T-helper 1 cell (primary cell): Measurements from ENCODE around the gene EHHADH.

Source experiments
- DNase-seq, 5 donors: peaks; one replicate each; pipeline ENCODE4 v3.0.0-alpha.2; 2012 to 2020

The EHHADH gene

DNA sequence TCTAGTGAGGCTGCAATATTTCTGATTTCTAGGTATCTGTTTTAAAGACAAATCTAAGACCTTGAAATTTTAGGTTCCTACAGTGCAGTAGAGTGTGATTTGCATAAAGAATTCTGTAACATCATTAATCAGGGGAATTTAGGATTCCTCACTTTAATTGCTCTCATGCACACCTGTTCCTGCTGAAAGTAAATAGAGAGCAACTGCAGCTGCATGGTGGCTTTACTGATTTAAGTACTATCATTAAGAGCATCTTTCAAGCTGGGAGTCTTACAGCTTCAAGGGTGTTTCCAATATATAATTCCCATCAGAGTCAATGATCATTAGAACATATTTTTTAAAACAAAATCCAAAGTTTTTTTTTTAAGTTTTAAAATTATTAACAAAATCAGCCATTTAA is 65.0 kb downstream of the EHHADH start:
- no peak for DNase-seq

DNA sequence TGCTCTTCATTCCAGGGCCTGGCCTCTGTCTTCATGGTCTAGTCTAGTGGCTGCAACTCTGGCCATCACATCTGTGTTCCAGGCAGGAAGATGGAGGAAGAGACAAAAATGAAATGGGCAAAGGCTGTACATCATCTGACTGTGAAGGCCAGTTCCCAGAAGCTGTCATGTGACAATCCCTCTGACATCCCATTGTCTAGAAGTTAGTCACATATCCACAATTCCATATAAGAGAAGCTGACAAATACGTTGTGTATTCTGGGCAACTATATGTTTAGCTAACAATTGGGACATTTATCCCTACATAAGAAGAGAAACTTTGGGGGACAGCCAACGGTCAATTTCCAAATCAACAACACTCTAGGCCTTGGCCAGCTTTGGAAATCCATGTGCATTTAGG is 66.5 kb downstream of the EHHADH start:
- DNase-seq, result no peak

GRCh38 chr3:185176750-185177359 is 77.0 kb downstream of the EHHADH start:
- DNase-seq, result no peak

DNA sequence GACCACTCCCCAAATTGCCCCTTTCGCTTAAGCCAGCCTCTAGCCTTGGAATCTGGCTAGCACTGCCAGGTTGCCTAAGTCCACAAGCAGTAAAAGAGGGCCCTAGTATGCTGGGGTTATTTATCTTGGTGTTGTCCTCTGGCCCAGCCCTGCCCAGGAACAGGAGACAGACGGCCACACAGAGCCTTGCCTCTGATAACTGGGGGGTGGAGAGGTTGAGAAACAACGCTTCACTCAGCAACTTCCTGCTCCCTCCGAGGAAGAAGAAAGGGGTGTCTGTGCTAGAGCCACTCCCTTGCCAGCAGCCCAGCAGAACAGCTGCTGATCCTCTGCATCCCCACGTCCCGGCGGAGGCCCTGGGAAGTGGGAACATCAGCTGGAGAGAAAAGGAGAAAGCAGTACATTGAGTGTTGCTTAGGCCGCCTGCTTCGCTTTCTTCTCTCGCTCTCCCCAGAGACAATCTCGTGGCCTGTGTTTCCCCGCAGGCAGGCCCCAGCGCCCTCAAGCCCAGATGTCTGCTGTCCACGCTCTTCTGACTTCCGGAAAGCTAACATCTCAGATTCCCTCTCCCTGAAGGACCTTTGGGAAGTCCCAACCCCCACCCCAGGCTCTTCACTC is 78.4 kb downstream of the EHHADH start:
- no peak for DNase-seq

DNA sequence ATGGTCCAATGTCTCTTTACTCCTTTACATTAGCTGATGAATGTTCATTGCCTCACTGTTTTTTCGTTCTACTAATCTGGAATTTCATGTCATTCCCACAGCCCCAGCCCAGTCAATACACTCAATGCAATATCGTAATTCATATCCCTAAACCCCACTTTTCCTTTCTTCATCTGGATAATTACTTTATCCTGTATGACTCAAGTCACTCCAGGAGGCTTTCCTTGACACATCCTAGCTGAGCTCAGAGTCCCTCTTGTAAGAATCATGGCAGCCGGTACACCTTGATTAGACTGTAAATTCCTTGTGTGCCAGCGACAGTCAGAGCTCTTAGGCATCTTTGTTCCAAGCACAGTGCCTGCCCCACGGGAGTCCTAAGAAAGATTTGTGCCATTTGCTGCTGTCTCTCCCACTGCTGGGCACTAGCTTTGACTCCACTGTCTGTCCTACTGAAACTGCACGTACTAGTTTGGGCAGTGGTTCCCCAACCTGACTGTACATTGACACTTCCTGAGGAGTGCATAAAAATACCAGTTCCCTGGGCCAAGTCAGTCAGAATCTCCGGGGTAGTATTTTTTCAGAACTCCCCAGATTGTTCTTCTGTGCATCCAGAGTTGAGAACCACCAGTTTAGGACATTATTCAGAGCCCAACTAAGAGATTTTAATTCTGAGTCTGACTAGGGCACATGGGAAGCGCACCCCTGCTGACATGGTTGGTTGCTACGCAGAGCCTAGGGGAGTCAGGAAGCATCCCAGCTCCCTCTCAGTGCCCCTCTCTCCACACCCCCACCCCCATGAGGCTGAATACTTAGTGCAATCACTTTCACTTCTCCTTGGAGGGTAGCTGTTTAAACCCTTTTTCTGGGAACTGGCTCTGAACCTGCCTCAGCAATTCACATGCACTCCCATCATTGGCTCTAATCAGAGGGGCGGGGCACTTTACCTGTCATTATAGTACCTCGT is 81.5 kb downstream of the EHHADH start:
- no peak for DNase-seq

- DNase-seq, result no peak
Observed at GRCh38 chr3:185164428-185165217, 89.2 kb downstream of the EHHADH start.

DNA sequence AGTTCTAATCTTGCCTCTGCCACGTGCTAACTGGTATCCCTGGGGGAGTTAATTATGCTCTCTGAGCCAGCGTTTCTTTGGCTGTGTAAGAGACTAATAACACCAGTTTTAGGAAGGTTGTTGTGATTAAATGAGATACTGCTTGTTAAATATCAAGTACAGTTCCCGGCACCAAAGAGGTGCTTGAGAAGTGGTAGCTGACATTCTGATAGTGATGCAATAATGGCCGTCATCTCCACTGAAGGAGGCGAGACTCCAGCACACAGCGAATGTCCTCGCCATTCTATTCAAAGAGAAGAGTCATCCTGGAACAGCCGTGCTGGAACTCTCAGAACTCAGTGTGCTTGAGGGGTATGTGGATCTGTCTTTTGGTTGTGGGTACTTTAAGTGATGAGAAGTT is 91.2 kb downstream of the EHHADH start:
- no peak for DNase-seq

DNA sequence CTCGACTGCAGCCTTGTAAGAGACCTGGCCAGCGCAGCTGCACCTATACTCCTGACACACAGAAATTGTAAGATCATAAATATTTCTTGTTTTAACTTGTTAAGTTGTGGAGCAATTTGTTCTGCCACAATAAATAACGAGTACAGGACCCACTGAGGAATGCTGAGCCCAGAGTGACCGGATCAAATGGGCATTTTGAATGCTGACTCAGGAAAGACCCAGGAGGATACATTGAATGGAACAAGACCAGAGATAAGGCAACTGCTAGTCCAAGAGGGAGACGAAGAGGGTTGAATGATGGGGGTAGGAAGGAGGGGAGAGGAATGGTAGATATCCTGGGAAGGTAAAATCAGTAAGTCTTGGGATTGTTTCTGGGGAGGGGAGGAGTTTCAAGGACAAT is 92.1 kb downstream of the EHHADH start:
- DNase-seq, result no peak

DNA sequence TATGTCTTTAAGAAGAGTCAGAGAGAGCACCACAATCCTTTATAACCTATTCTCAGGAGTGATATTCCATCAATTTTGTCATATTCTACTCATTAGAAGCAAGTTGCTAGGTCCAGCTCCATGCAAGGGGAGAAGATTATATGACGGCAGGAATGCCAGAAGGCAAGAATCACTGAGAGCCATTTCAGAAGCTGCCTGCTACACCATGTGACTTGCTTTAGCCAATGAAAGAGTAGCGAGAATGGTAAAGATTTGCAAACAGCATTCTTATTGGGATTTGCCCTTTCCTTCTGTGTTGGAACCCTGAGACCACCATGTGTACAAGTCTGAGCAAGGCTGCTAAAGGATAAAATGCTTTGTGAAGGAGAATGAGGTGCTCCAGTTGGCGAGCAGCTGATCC is 96.5 kb downstream of the EHHADH start:
- no peak for DNase-seq

DNA sequence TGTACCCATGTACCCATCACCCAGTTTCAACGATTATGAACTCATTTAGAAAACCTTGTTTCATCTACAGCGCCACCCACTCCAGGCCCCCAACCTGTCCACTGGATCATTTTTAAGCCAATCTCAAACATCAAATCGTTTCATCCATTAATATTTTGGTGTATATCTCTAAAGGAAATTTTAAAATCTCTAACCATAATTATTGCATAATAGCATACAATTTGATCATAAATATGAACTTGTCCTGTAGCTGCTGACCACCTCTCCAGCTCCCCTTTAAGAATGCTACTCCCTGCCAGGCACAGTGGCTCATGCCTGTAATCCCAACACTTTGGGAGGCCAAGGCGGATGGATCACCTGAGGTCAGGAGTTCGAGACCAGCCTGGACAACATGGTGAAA is 98.2 kb downstream of the EHHADH start:
- DNase-seq, result no peak

DNA sequence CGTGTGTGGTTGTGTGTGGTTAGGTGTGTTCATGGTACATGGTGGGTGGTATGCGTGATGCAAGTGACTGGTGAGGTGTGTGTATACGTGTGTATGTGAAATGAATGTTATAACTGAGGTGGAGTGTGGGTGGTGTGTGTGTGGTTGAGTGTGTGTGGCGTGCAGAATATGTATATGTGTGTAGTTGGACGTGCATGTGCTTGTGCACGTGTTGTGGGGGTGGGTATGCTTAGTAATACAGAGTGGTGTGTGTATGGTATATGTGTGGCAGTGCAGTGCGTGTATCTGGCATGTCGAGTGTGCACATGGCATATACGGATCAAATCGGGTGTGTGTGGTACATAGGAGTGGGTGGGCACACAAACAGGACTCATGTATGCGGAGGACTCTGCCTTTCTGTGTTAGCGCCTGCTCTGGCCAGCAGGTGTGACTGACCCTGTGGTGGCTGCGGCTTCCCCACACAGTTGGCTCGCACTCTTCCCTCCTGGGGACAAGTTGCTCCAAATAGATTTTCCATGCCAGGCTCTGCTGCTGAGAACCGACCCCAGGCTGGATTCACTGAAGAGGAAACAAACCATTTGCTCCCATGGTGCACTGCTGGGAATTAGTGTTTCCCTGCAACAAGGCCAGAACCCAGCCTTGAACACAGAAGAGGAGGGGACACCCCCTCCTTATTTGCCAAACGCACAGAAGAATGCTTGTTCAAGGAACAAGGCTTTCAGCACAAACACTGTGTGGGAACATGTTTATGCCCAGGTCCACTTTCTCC is 99.8 kb downstream of the EHHADH start:
- no peak for DNase-seq

DNA sequence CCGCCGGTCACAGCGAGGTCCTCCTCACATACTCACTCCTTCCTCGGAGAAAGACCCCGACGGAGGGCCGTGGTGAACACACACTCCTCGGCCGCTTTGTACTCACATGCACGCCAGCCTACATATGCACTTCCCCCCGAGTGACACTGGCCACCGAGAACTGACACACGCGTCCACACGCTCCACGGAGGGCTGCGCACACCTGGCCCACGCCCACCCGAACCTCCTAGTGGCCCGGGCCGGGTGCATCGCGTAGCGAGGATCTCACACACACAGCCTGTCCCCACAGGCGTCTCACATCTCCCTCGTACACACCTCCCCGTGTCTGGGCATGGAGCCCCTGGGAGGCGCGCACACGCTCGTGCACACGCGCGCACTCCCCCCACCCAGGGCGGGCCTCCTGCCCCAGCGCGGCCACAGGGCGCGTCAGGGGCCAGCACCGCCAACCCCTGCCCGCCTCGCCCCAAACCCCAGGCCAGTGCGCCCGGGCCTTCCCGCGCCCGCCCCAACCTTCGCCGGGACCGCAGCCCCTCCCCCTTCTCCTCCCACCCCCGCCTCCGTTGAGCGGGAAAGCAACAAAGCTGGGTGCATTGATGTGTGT is 100.6 kb downstream of the EHHADH start:
- DNase-seq, result no peak

GRCh38 chr3:185152410-185153170 is 101.3 kb downstream of the EHHADH start, which contains the start of gene C3orf70:
C3orf70 (minus strand) TSS chr3:185153060; CDS start chr3:185152823, 237 bp downstream.
- DNase-seq, result peak in 1 of 5 donors; percentile 23

DNA sequence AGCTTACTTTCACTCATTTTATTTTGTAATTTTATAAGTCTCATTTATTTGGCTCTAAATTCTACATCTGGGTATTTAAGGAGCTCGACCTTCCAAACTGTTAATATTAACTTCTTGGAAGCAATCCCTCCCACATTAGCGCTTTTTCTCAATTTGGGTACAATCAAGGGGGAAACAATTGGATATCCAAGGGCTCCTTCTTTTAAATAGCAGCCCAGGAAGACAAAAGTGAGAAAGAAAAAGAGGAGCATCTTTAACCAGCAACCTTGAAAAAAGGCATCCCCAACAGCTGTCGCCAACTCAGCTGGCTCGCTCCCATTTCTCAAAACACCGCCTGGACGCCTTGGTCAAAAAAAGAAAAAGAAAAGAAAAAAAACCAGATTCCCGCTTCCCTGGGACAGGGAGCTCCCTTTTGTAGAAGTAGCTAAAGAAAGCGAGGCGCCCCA is 101.9 kb downstream of the EHHADH start:
- DNase-seq, result no peak

- DNase-seq, result no peak
Observed at GRCh38 chr3:185151101-185151963, 102.5 kb downstream of the EHHADH start.

DNA sequence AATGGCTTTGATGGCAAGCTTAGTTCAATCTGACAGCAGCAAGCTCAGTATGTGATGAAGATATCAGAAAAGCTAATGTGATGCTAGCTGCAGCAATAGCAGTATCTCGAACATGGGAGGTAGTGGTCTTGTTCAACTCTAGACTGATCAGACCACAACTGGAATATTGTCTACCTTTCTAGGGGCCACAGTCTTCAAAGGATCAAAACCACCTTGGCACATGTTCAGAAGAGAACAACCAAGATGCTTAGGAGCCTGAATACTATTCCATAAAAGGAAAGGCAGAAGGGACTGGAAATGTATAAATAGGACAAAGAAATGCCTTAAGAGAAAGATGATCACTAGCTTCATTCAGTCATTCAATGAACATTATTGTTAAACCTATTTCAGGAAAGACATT is 103.3 kb downstream of the EHHADH start:
- no peak for DNase-seq

DNA sequence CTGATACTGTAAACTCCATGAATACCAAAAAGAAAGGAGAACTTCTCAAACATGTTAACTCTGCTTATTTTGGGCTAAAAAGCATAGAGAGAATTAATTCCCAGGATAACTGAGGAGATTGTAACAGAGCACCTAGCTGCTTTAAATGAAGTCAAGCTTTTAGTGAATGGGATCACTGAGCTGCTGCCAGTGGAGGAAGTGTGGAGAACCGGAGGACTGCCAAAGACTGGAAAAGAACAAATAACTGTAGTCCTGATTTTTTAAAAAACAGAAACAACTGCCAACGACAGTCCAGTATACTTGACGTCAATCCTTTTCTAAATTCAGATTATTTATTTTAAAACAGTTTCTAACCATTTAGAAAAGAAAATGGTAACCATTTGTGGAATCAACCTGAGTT is 104.3 kb downstream of the EHHADH start:
- DNase-seq, result no peak

DNA sequence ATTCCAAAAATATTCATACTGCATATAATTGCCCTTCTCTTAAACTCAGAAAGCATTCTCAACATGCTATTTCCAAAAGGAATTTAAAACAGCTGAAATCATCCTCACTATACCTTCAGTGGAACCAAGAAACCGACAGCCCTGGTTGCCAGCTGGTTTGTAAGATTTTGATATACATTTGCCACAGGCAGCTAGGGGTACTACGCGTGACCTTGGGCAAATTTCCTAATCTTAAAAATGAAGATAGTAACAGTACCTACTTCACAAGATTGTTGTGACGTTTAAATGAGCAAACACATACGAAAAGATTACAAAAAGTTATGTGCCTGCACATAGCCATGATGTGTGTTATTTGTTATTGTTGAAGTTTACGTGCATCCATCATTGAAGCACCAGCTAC is 108.3 kb downstream of the EHHADH start:
- no peak for DNase-seq

GRCh38 chr3:185144784-185145183 is 109.1 kb downstream of the EHHADH start:
- no peak for DNase-seq
